Measurements from ENCODE around the gene ADGRV1.

GRCh38 chr5:90911169-90911568, 352.6 kb downstream of the ADGRV1 start:
- TF ChIP-seq CTCF (IDR thresholded peaks at IDR 0.05; ENCODE audit: borderline replicate concordance, extremely low read depth, low read length, poor library complexity, severe bottlenecking) (no peak), EZH2 (IDR thresholded peaks at IDR 0.05; ENCODE audit: borderline replicate concordance, low read depth, low read length, severe bottlenecking) (no peak)

Data from DND-41 (cell line).